ENCODE data around the gene TLR3. TPM values are rescaled to one million over a fixed set of nuclear protein-coding genes. Genes with fewer than 3 reads are reported as not detected.

TLR3 gene
- total RNA-seq, 6 experiments from 2014 or later: 6.8 to 14.9 (median 9.2) TPM

GRCh38 chr4:186027405-186027804 is 41.6 kb upstream of the TLR3 start:
- intact Hi-C loops (cut with DNase I): no loop called here
- Histone ChIP-seq H3K27me3 (no peaks in the 10 kb centered on the region), H3K9me3 (no peaks in the 10 kb centered on the region), H3K27ac (no peak overlapping the region), H3K36me3 (no peaks in the 10 kb centered on the region), H3K4me1 (peaks cover 0 to 29% (median 2%) of the 10 kb centered on the region in 4 donors), H3K4me3 (no peak overlapping the region)
- DNase-seq: no peak
- TF ChIP-seq POLR2A (IDR thresholded peaks at IDR 0.05) (no peak), CTCF (IDR thresholded peaks at IDR 0.05) (no peak)
- 89% methylated on average over 3 of the region's 5 CpGs for WGBS (ENCODE audit: insufficient coverage, low coverage, low lambda C conversion rate, missing lambda C conversion rate)
- ATAC-seq: no peak

- H3K4me1 ChIP-seq: peaks cover 0 to 24% (median 2%) of the 10 kb centered on the region in 4 donors
Measured at GRCh38 chr4:186029571-186030398, 39.2 kb upstream of the TLR3 start.

GRCh38 chr4:186030399-186030775 is 38.6 kb upstream of the TLR3 start:
- no peak for TF ChIP-seq CTCF (IDR thresholded peaks at IDR 0.05)
- intact Hi-C loops (cut with DNase I): loop anchor here (10.0 kb wide), 2 partner anchors 396 to 406 kb away; no protein-coding TSS in a partner anchor
- H3K4me3 ChIP-seq: peak overlapping the region in 1 of 3 donors; percentile 21
- H3K36me3 ChIP-seq: no peaks in the 10 kb centered on the region
- DNase-seq: no peak
- 67% methylated on average over 4 of the region's 4 CpGs for WGBS (ENCODE audit: insufficient coverage, low coverage, low lambda C conversion rate, missing lambda C conversion rate)
- H3K9me3 ChIP-seq: no peaks in the 10 kb centered on the region
- H3K4me1 ChIP-seq: peaks cover 0 to 20% (median 2%) of the 10 kb centered on the region in 4 donors
- H3K27ac ChIP-seq: peak overlapping the region; percentile 38 to 59 (median 56)
- no peaks in the 10 kb centered on the region for H3K27me3 ChIP-seq
- ATAC-seq: no peak

More at GRCh38 chr4:186029571-186030398, 39.2 kb upstream of the TLR3 start:
- DNase-seq: peak; percentile 80 to 90 (median 89)
- Histone ChIP-seq H3K36me3 (no peaks in the 10 kb centered on the region), H3K9me3 (no peaks in the 10 kb centered on the region), H3K27me3 (no peaks in the 10 kb centered on the region), H3K4me3 (peak overlapping the region in 1 of 3 donors; percentile 21), H3K27ac (peak overlapping the region; percentile 52 to 59 (median 56))
- TF ChIP-seq CTCF (IDR thresholded peaks at IDR 0.05): no peak
- TF ChIP-seq POLR2A (IDR thresholded peaks at IDR 0.05): no peak
- 14% methylated on average over 11 of the region's 11 CpGs for WGBS (ENCODE audit: insufficient coverage, low coverage, low lambda C conversion rate, missing lambda C conversion rate)
- ATAC-seq: peak; percentile 93 to 96 (median 96)
- intact Hi-C loops (cut with DNase I): loop anchor here (10.0 kb wide), 2 partner anchors 395 to 405 kb away; no protein-coding TSS in a partner anchor

GRCh38 chr4:186030795-186031194 is 38.2 kb upstream of the TLR3 start:
- 72% methylated on average over 3 of the region's 3 CpGs for WGBS (ENCODE audit: insufficient coverage, low coverage, low lambda C conversion rate, missing lambda C conversion rate)
- H3K36me3 ChIP-seq: no peaks in the 10 kb centered on the region
- TF ChIP-seq CTCF (IDR thresholded peaks at IDR 0.05) (no peak), POLR2A (IDR thresholded peaks at IDR 0.05) (no peak)
- intact Hi-C loops (cut with DNase I): loop anchor here (10.0 kb wide), 2 partner anchors 396 to 406 kb away; no protein-coding TSS in a partner anchor
- H3K27ac ChIP-seq: peak overlapping the region in 2 of 3 donors; percentile 38 to 56
- H3K4me1 ChIP-seq: peaks cover 0 to 20% (median 2%) of the 10 kb centered on the region in 4 donors
- H3K4me3 ChIP-seq: no peak overlapping the region
- DNase-seq (no peak), ATAC-seq (no peak)
- no peaks in the 10 kb centered on the region for H3K9me3 ChIP-seq
- no peaks in the 10 kb centered on the region for H3K27me3 ChIP-seq
